Endothelial cell of umbilical vein (primary cell): ENCODE measurements around the gene POU1F1. TPM values are rescaled to one million over a fixed set of nuclear protein-coding genes. Genes with fewer than 3 reads are reported as not detected.
A peak's percentile ranks its signal among the peaks of the same experiment; 100 is the strongest.

ENCODE experiments used
- BruUV-seq: library from RNA; stranded (reverse); fragments of 400-500 nt; replicated peaks from 2 replicates; lab custom pipeline; 2021; lab: Mats Ljungman, UMichigan
- CTCF ChIA-PET: fragments of 300-600, 350-600 bp; sonication (Branson Sonifier 250); formaldehyde crosslinking; loops from one replicate; lab custom pipeline; 2021; ENCODE audit warnings: antibody characterized with exemption, inconsistent platforms; lab: Charles Lee
- POLR2A ChIA-PET: fragments of 300-600, 350-600 bp; sonication (Branson Sonifier 250); formaldehyde crosslinking; loops from one replicate; lab custom pipeline; 2021; ENCODE audit warnings: antibody characterized with exemption, inconsistent platforms; lab: Charles Lee
- DNase-seq: peaks from one replicate; pipeline ENCODE4 v3.0.0-alpha.2; 2011; ENCODE audit warnings: low read depth, low spot score
- FAIRE-seq: peaks from 2 replicates; lab custom pipeline; 2011; peaks lifted over from hg19 to GRCh38; lab: Jason Lieb, UNC
- H2AFZ ChIP-seq: 2 replicates; pipeline ENCODE4 v1.6.0; 2012; ENCODE audit warnings: low read depth, low read length, control low read depth, inconsistent platforms
- H3K27ac ChIP-seq: 2 replicates; pipeline ENCODE4 v1.5.1; 2011; ENCODE audit warnings: low read depth, mild to moderate bottlenecking, control low read depth, low read length, moderate library complexity; ENCODE audit not compliant: insufficient read depth
- H3K27me3 ChIP-seq, 2 experiments: 2 replicates each; pipeline versions ENCODE4 v1.6.0 to v1.6.1; 2011; ENCODE audit warnings: low read length in 2 of 2, mixed read lengths in 1 of 2; ENCODE audit not compliant: control insufficient read depth in 2 of 2, insufficient read depth in 2 of 2
- H3K36me3 ChIP-seq, 2 experiments: 2 replicates in 1 of 2; 3 replicates in 1 of 2; pipeline ENCODE4 v1.5.1; 2011; ENCODE audit warnings: low read length in 2 of 2, mild to moderate bottlenecking in 1 of 2, moderate library complexity in 1 of 2; ENCODE audit not compliant: control insufficient read depth in 2 of 2, insufficient read depth in 2 of 2; ENCODE audit errors: extremely low read depth in 1 of 2
- H3K4me1 ChIP-seq: 3 replicates; pipeline ENCODE4 v1.5.1; 2011; ENCODE audit warnings: mild to moderate bottlenecking, low read length; ENCODE audit not compliant: control insufficient read depth, insufficient read depth; ENCODE audit errors: extremely low read depth
- H3K4me2 ChIP-seq: 2 replicates; pipeline ENCODE4 v1.6.1; 2011; ENCODE audit warnings: low read length, control low read depth, mixed read lengths; ENCODE audit not compliant: insufficient read depth
- H3K4me3 ChIP-seq, 3 experiments: fragments of 200-600 bp in 1 of 3; sonication (generic), shearing (Covaris generic) in 1 of 3; replicated peaks in 1 of 3; 2 replicates each; pipeline ENCODE4 v1.5.1; 2011 to 2016; ENCODE audit warnings: control low read depth in 3 of 3, low read length in 3 of 3, mild to moderate bottlenecking in 2 of 3, inconsistent platforms in 1 of 3, low read depth in 1 of 3, moderate library complexity in 1 of 3; ENCODE audit not compliant: insufficient read depth in 1 of 3
- H3K79me2 ChIP-seq: 2 replicates; pipeline ENCODE4 v1.6.0; 2012; ENCODE audit warnings: low read length, inconsistent platforms; ENCODE audit not compliant: control insufficient read depth, insufficient read depth
- H3K9ac ChIP-seq: replicated peaks from 2 replicates; pipeline ENCODE3; 2011; ENCODE audit warnings: low read length, control low read depth; ENCODE audit not compliant: insufficient read depth; ENCODE audit errors: extremely low read depth
- H3K9me1 ChIP-seq: replicated peaks from 3 replicates; pipeline ENCODE4 v1.6.0; 2011; ENCODE audit warnings: mild to moderate bottlenecking, low read length; ENCODE audit not compliant: control insufficient read depth, insufficient read depth; ENCODE audit errors: extremely low read depth
- H3K9me3 ChIP-seq: replicated peaks from 2 replicates; pipeline ENCODE4 v1.5.1; 2012; ENCODE audit warnings: low read length, inconsistent platforms; ENCODE audit not compliant: control insufficient read depth, insufficient read depth
- H4K20me1 ChIP-seq: replicated peaks from 2 replicates; pipeline ENCODE3; 2011; ENCODE audit warnings: mild to moderate bottlenecking, low read length; ENCODE audit not compliant: control insufficient read depth, insufficient read depth; ENCODE audit errors: extremely low read depth
- EZH2 ChIP-seq: IDR thresholded peaks from 2 replicates; pipeline ENCODE4 v1.6.1; 2012; ENCODE audit warnings: borderline replicate concordance, low read depth, mild to moderate bottlenecking, moderate library complexity, low read length, inconsistent platforms; ENCODE audit not compliant: severe bottlenecking
- FOS ChIP-seq: IDR thresholded peaks from 2 replicates; pipeline ENCODE4 v1.6.1; 2011; ENCODE audit warnings: mild to moderate bottlenecking, low read length, moderate library complexity, borderline replicate concordance; ENCODE audit not compliant: insufficient read depth
- GATA2 ChIP-seq: IDR thresholded peaks from 2 replicates; pipeline ENCODE4 v1.7.0; 2011; ENCODE audit warnings: low read depth, mild to moderate bottlenecking, moderate library complexity, mixed read lengths, low read length; ENCODE audit not compliant: insufficient read length, insufficient read depth
- JUN ChIP-seq: IDR thresholded peaks from 2 replicates; pipeline ENCODE4 v1.6.1; 2011; ENCODE audit warnings: borderline replicate concordance, low read depth; ENCODE audit not compliant: insufficient read length, insufficient read depth
- MYC ChIP-seq: IDR thresholded peaks from one replicate; pipeline ENCODE4 v1.6.1; 2011; ENCODE audit warnings: mild to moderate bottlenecking, low read depth, low read length
- POLR2A ChIP-seq: IDR thresholded peaks from 2 replicates; pipeline ENCODE4 v1.6.1; 2012; ENCODE audit warnings: low read depth, mild to moderate bottlenecking, control low read depth, low read length
- POLR2AphosphoS5 ChIP-seq: IDR thresholded peaks from 2 replicates; pipeline ENCODE4 v1.6.1; 2012; ENCODE audit warnings: low read depth, mild to moderate bottlenecking, control low read depth, low read length, moderate library complexity; ENCODE audit not compliant: insufficient read depth
- dilution Hi-C: fragments of 300-500 bp; cut with MboI; formaldehyde crosslinking; loops from one replicate; pipeline ENCODE4 v1.15.0; 2019; ENCODE audit warnings: low sequenced_read_pairs; ENCODE audit not compliant: extremely low pct_ligation_motif_present
- intact Hi-C: fragments of 100-400 bp; cut with micrococcal nuclease; formaldehyde crosslinking; loops from one replicate; pipeline ENCODE4 v1.10.0; 2022
- polyA plus RNA-seq, 4 experiments: library from polyadenylated mRNA; depleted of rRNA in 3 of 4; stranded (reverse) in 3 of 4; unstranded in 1 of 4; fragments of >200 nt; gene quantifications; 2 replicates each; pipeline versions ENCODE4 v1.2.1 to v1.2.3, GENCODE V29; 2011 to 2012; ENCODE audit warnings: missing spikeins in 1 of 4
- total RNA-seq: library from RNA; stranded (reverse); gene quantifications from 2 replicates; pipeline ENCODE4 v1.2.3, GENCODE V29; 2021
- TF ChIP-seq, protein P1 (sequence below): IDR thresholded peaks from 2 replicates; pipeline ENCODE4 v1.6.1; 2011; ENCODE audit not compliant: insufficient read depth, insufficient read length

POU1F1 gene
- total and polyA plus RNA-seq, 2 donors (not counting 3 experiments of a cell fraction or from before 2014, with no cell fraction given), result not detected

DNA sequence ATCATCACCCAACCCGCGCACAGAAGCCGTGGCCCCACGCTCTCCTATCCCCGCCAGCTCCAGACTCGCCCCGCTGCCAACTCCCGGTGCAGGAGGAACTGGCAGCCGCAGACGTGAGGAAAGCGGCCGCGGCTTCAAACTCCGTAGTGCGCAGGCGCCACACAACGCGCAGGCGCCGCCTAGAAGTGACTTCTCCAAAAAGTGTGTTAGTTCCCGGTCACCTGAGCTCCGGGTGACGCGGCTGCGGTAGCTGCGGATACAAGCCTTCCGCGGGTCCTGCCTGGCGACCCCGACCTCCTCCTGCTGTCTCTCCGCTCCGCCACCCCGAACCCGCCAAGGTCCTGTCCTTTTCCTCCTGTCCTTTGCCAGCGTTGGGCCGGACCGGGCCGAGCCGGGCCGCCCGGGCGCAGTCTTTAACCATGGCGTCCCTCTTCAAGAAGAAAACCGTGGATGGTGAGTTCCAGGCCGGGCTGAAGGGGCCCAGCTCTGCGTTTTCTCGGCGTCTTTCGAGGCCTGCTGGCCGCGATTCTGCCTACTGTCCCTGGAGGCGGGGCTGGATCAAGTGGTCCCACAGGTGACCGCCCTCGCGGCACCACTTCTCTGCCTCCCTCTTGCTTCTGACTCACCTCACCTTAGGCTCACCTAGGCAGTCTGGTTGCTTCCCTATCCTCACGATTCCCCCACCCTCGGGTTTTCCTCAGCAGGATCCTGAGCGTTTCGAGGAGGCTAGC is 49.1 kb downstream of the POU1F1 start, which contains the start of gene CHMP2B:
Gene CHMP2B (plus strand): TSS at position 206 of the 731 bp plus-strand sequence. CDS start 214 bp downstream, at position 420.
- TF ChIP-seq GATA2 (no peak), FOS (no peak), JUN (no peak), POLR2AphosphoS5 (peak; percentile 63), POLR2A (peak; percentile 64), EZH2 (no peak)

DNA sequence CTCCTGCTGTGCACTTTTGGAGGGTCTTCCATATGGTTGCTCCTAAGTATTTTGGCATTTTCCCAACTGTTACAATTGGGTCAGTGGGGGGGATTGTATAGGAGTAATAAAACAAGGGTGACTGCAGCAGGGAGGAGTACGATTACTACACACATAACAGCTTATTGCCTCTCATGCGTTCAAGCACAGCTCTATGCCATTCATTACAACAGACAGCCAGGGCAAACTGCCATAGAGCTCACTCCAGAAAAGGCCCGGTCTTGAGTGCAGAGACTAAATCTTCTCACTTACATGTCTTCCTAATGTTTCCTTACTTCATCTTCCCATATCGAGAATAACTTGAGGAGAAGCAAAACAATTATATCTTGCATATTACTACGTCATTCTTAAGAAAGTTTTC is 50.7 kb downstream of the POU1F1 start:
- no peak overlapping the region for H3K4me3 ChIP-seq
- no peaks in the 10 kb centered on the region for H3K9me3 ChIP-seq
- H3K36me3 ChIP-seq, result no peaks in the 10 kb centered on the region
- H3K4me2 ChIP-seq, result no peak overlapping the region
- dilution Hi-C loops (no loop called here), intact Hi-C loops (no loop called here)
- peaks cover 13% of the 10 kb centered on the region for H3K4me1 ChIP-seq
- H3K27me3 ChIP-seq, result peaks cover 12 to 34% of the 10 kb centered on the region in 2 experiments
- H2AFZ ChIP-seq, result no peak overlapping the region
- BruUV-seq, result no TSS peak
- POLR2A ChIA-PET, result no interaction called here
- FAIRE-seq (no peak), DNase-seq (no peak)
- peaks cover 2% of the 10 kb centered on the region for H4K20me1 ChIP-seq
- H3K9me1 ChIP-seq, result no peaks in the 10 kb centered on the region
- H3K79me2 ChIP-seq, result peaks cover 24% of the 10 kb centered on the region
- TF ChIP-seq FOS (no peak), JUN (no peak), MYC (no peak), POLR2A (no peak)
- TF ChIP-seq, protein P1, sequence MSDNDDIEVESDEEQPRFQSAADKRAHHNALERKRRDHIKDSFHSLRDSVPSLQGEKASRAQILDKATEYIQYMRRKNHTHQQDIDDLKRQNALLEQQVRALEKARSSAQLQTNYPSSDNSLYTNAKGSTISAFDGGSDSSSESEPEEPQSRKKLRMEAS, result no peak
- H3K27ac ChIP-seq, result no peak overlapping the region
- H3K9ac ChIP-seq, result no peak overlapping the region
- CTCF ChIA-PET, result interaction anchor here (1.7 kb wide), 1 partner anchor 34 kb away, joined by 9 read pairs; no protein-coding TSS in a partner anchor

More for the DNA sequence above, 49.1 kb downstream of the POU1F1 start, which contains the start of gene CHMP2B:
- intact Hi-C loops (no loop called here), dilution Hi-C loops (no loop called here)
- ChIA-PET CTCF (interaction anchor here (1.0 to 1.3 kb wide), 4 partner anchors 18 to 124 kb away, joined by 3 to 4 read pairs (median 4); no protein-coding TSS in a partner anchor), POLR2A (no interaction called here)
- Histone ChIP-seq H3K9ac (peak within 1 kb of the TSS; percentile 95), H3K4me3 (peak within 1 kb of the TSS; percentile 89 to 99 (median 97)), H3K9me3 (no peaks in the 10 kb centered on the region), H3K27me3 (peaks cover 11 to 26% of the 10 kb centered on the region in 2 experiments), H3K36me3 (no peaks in the 10 kb centered on the region), H3K4me2 (peak within 1 kb of the TSS; percentile 99), H3K27ac (peak within 1 kb of the TSS; percentile 82), H3K79me2 (peaks cover 27% of the 10 kb centered on the region), H3K9me1 (no peaks in the 10 kb centered on the region), H4K20me1 (peaks cover 8% of the 10 kb centered on the region), H3K4me1 (peaks cover 13% of the 10 kb centered on the region), H2AFZ (peak within 1 kb of the TSS; percentile 99)
- TSS peak; percentile 43 for BruUV-seq
- peak; percentile 91 for FAIRE-seq
- peak; percentile 96 for DNase-seq
